Subcutaneous abdominal adipose tissue (tissue), 5 donors: Measurements from ENCODE around the gene DNAJC16.

Source experiments
- H3K27ac ChIP-seq: one replicate; pipeline ENCODE4 v1.7.0; 2013; ENCODE audit warnings: low read depth, mild to moderate bottlenecking, inconsistent platforms, low read length, moderate library complexity
- H3K27me3 ChIP-seq, 5 donors: one replicate each; pipeline ENCODE4 v1.7.0; 2013; ENCODE audit warnings: low read length in 5 of 5, inconsistent platforms in 1 of 5; ENCODE audit not compliant: control insufficient read depth in 5 of 5, insufficient read depth in 4 of 5
- H3K36me3 ChIP-seq, 5 donors: one replicate each; pipeline ENCODE4 v1.7.0; 2013; ENCODE audit warnings: low read length in 5 of 5; ENCODE audit not compliant: control insufficient read depth in 5 of 5, insufficient read depth in 5 of 5
- H3K4me1 ChIP-seq, 5 donors: one replicate each; pipeline ENCODE4 v1.7.0; 2013; ENCODE audit warnings: low read length in 5 of 5, mild to moderate bottlenecking in 3 of 5, moderate library complexity in 1 of 5; ENCODE audit not compliant: control insufficient read depth in 5 of 5, insufficient read depth in 5 of 5
- H3K4me3 ChIP-seq, 5 donors: one replicate each; pipeline ENCODE4 v1.7.0; 2013; ENCODE audit warnings: low read length in 5 of 5, low read depth in 1 of 5
- H3K9ac ChIP-seq, 5 donors: one replicate each; pipeline ENCODE4 v1.7.0; 2013; ENCODE audit warnings: low read length in 5 of 5, mild to moderate bottlenecking in 4 of 5, moderate library complexity in 3 of 5
- H3K9me3 ChIP-seq, 5 donors: one replicate each; pipeline ENCODE4 v1.7.0; 2013; ENCODE audit warnings: low read length in 5 of 5; ENCODE audit not compliant: control insufficient read depth in 5 of 5
- donor health status: healthy.
- donor health status: healthy.
- donor health status: healthy.
- donor health status: healthy.
- donor health status: healthy.

Gene DNAJC16

GRCh38 chr1:15550573-15550972 is 23.9 kb downstream of the DNAJC16 start:
- Histone ChIP-seq H3K4me3 (no peak overlapping the region), H3K9me3 (no peaks in the 10 kb centered on the region), H3K9ac (no peak overlapping the region), H3K27ac (no peak overlapping the region), H3K27me3 (no peaks in the 10 kb centered on the region), H3K36me3 (peaks cover 24 to 45% (median 33%) of the 10 kb centered on the region in 5 donors), H3K4me1 (peaks cover 0 to 3% (median 0%) of the 10 kb centered on the region in 5 donors)

- Histone ChIP-seq H3K36me3 (peaks cover 9 to 35% (median 25%) of the 10 kb centered on the region in 5 donors), H3K4me3 (no peak overlapping the region), H3K27me3 (no peaks in the 10 kb centered on the region), H3K9me3 (no peaks in the 10 kb centered on the region), H3K4me1 (peaks cover 0 to 9% (median 2%) of the 10 kb centered on the region in 5 donors), H3K9ac (no peak overlapping the region), H3K27ac (no peak overlapping the region)
Observed at GRCh38 chr1:15557008-15557407, 30.4 kb downstream of the DNAJC16 start.

GRCh38 chr1:15557594-15557993 is 30.9 kb downstream of the DNAJC16 start:
- Histone ChIP-seq H3K27ac (no peak overlapping the region), H3K4me1 (peaks cover 0 to 13% (median 5%) of the 10 kb centered on the region in 5 donors), H3K27me3 (no peaks in the 10 kb centered on the region), H3K9ac (no peak overlapping the region), H3K36me3 (peaks cover 10 to 41% (median 30%) of the 10 kb centered on the region in 5 donors), H3K9me3 (no peaks in the 10 kb centered on the region), H3K4me3 (no peak overlapping the region)

- Histone ChIP-seq H3K9me3 (no peaks in the 10 kb centered on the region), H3K27ac (no peak overlapping the region), H3K4me1 (peaks cover 0 to 13% (median 5%) of the 10 kb centered on the region in 5 donors), H3K36me3 (peaks cover 13 to 47% (median 34%) of the 10 kb centered on the region in 5 donors), H3K4me3 (no peak overlapping the region), H3K9ac (no peak overlapping the region), H3K27me3 (no peaks in the 10 kb centered on the region)
Observed at GRCh38 chr1:15558516-15558915, 31.9 kb downstream of the DNAJC16 start.

- no peaks in the 10 kb centered on the region for H3K27me3 ChIP-seq
- peak overlapping the region; percentile 54 for H3K27ac ChIP-seq
- H3K9me3 ChIP-seq, result no peaks in the 10 kb centered on the region
- peaks cover 0 to 13% (median 5%) of the 10 kb centered on the region in 5 donors for H3K4me1 ChIP-seq
- H3K36me3 ChIP-seq, result peaks cover 13 to 50% (median 40%) of the 10 kb centered on the region in 5 donors
- no peak overlapping the region for H3K4me3 ChIP-seq
- no peak overlapping the region for H3K9ac ChIP-seq
Observed at GRCh38 chr1:15559189-15559810, 32.7 kb downstream of the DNAJC16 start.

GRCh38 chr1:15568387-15569073 is 41.9 kb downstream of the DNAJC16 start:
- Histone ChIP-seq H3K36me3 (peaks cover 31 to 70% (median 56%) of the 10 kb centered on the region in 5 donors), H3K4me1 (no peaks in the 10 kb centered on the region), H3K9me3 (no peaks in the 10 kb centered on the region), H3K27me3 (no peaks in the 10 kb centered on the region), H3K4me3 (no peak overlapping the region), H3K27ac (no peak overlapping the region), H3K9ac (no peak overlapping the region)

- Histone ChIP-seq H3K9me3 (no peaks in the 10 kb centered on the region), H3K4me1 (no peaks in the 10 kb centered on the region), H3K36me3 (peaks cover 26 to 56% (median 41%) of the 10 kb centered on the region in 5 donors), H3K4me3 (no peak overlapping the region), H3K27ac (no peak overlapping the region), H3K9ac (no peak overlapping the region), H3K27me3 (no peaks in the 10 kb centered on the region)
Observed at GRCh38 chr1:15570861-15571260, 44.2 kb downstream of the DNAJC16 start.

- H3K4me1 ChIP-seq, result no peaks in the 10 kb centered on the region
- no peak overlapping the region for H3K9ac ChIP-seq
- no peaks in the 10 kb centered on the region for H3K27me3 ChIP-seq
- H3K36me3 ChIP-seq, result peaks cover 23 to 52% (median 37%) of the 10 kb centered on the region in 5 donors
- no peak overlapping the region for H3K27ac ChIP-seq
- H3K4me3 ChIP-seq, result no peak overlapping the region
- no peaks in the 10 kb centered on the region for H3K9me3 ChIP-seq
Observed at GRCh38 chr1:15571266-15571665, 44.6 kb downstream of the DNAJC16 start.

GRCh38 chr1:15573477-15573876 is 46.8 kb downstream of the DNAJC16 start:
- Histone ChIP-seq H3K4me3 (no peak overlapping the region), H3K9ac (no peak overlapping the region), H3K27me3 (no peaks in the 10 kb centered on the region), H3K9me3 (no peaks in the 10 kb centered on the region), H3K36me3 (peaks cover 10 to 30% (median 14%) of the 10 kb centered on the region in 5 donors), H3K27ac (no peak overlapping the region), H3K4me1 (peaks cover 0 to 5% (median 0%) of the 10 kb centered on the region in 5 donors)

GRCh38 chr1:15574741-15575140 is 48.1 kb downstream of the DNAJC16 start:
- no peaks in the 10 kb centered on the region for H3K9me3 ChIP-seq
- peaks cover 5 to 18% (median 10%) of the 10 kb centered on the region in 5 donors for H3K36me3 ChIP-seq
- H3K4me1 ChIP-seq, result peaks cover 0 to 13% (median 0%) of the 10 kb centered on the region in 5 donors
- H3K27me3 ChIP-seq, result no peaks in the 10 kb centered on the region
- no peak overlapping the region for H3K27ac ChIP-seq
- no peak overlapping the region for H3K9ac ChIP-seq
- no peak overlapping the region for H3K4me3 ChIP-seq
